ENCODE results near the gene CDKN1C. TPM values are rescaled to one million over a fixed set of nuclear protein-coding genes. Genes with fewer than 3 reads are reported as not detected.
A peak's percentile ranks its signal among the peaks of the same experiment; 100 is the strongest.

The CDKN1C gene
- total and polyA plus RNA-seq, 2 experiments from 2014 or later, result 470 to 526 TPM

DNA sequence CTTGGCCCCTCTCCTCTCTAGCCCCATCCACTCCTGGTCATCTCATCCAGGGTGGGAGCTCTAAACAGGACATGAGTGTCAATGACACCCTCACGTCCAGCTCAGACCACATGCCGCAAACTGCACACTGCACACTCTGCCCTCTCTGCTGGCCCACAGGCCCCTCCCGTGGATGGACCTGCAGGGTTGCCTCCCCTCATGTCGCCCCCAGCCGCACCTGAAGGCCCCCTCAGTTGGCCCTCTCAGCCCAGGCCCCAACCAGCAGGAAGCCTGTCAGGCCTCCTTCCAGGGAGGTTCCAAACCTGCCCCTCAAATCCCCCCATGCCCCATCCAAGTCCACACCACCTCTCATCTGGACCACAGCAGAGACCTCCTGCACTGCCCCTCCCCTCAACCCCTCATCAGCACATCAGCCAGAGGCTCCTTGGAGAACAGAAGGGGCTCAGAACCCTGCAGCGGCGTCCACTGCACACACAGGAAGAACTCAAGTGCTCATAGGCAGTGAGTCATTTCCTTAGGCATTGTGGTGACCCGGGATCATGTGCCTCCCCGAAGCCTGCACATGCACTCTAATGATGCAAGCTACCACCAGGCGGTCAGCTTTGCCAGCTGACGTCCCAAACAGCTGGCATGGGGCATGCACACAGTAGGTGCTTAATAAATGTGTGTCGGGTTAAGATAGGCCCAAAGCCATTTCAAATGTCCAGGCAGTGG is 12.9 kb upstream of the CDKN1C start:
- Histone ChIP-seq H3K36me3 (replicated peaks; ENCODE audit: insufficient read depth, low read depth) (no peaks in the 10 kb centered on the region), H4K20me1 (ENCODE audit: insufficient read depth, poor library complexity, severe bottlenecking) (no peaks in the 10 kb centered on the region), H3K4me1 (ENCODE audit: insufficient read depth) (peaks cover 12% of the 10 kb centered on the region), H3K27me3 (no peaks in the 10 kb centered on the region), H3K27ac (no peak overlapping the region), H3K9me2 (replicated peaks; ENCODE audit: insufficient read depth) (no peaks in the 10 kb centered on the region), H3K4me2 (no peak overlapping the region), H3K4me3 (no peak overlapping the region), H3K79me2 (no peaks in the 10 kb centered on the region), H2AFZ (no peak overlapping the region), H3K9me3 (ENCODE audit: low read depth) (no peaks in the 10 kb centered on the region)
- peak; percentile 46 for DNase-seq (ENCODE audit: low spot score)
- 73% methylated on average over 10 of the region's 12 CpGs for WGBS (ENCODE audit: low lambda C conversion rate, missing lambda C conversion rate)
- no peak for TF ChIP-seq EZH2phosphoT487 (IDR thresholded peaks at IDR 0.05; ENCODE audit: low read depth, severe bottlenecking, unreplicated experiment)
- no peak for TF ChIP-seq EZH2 (IDR thresholded peaks at IDR 0.05; ENCODE audit: borderline replicate concordance)
- TF ChIP-seq, protein P1, sequence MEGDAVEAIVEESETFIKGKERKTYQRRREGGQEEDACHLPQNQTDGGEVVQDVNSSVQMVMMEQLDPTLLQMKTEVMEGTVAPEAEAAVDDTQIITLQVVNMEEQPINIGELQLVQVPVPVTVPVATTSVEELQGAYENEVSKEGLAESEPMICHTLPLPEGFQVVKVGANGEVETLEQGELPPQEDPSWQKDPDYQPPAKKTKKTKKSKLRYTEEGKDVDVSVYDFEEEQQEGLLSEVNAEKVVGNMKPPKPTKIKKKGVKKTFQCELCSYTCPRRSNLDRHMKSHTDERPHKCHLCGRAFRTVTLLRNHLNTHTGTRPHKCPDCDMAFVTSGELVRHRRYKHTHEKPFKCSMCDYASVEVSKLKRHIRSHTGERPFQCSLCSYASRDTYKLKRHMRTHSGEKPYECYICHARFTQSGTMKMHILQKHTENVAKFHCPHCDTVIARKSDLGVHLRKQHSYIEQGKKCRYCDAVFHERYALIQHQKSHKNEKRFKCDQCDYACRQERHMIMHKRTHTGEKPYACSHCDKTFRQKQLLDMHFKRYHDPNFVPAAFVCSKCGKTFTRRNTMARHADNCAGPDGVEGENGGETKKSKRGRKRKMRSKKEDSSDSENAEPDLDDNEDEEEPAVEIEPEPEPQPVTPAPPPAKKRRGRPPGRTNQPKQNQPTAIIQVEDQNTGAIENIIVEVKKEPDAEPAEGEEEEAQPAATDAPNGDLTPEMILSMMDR (IDR thresholded peaks at IDR 0.05; ENCODE audit: poor library complexity), result no peak

DNA sequence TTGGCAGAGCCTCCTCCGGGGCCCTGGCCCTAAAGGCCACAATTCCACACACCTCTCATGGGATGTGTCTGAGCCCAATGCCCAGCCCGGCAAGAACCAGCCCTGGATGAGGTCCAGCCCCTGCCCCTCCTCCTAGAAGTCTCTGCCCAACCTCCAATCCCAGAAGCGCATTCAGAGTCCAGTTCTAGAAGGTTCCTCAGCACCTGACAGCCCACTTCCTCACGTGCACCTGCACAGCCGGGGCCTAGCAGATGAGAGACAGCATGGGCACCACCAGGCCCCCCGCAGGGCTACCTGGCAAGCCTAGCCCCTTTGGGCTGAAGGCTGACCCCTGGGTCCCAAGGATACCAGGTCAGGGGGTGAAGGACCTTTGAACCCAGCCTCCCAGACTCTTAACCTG is 11.5 kb upstream of the CDKN1C start:
- no peak overlapping the region for H3K27ac ChIP-seq
- no peak overlapping the region for H2AFZ ChIP-seq
- H3K9me2 ChIP-seq (replicated peaks; ENCODE audit: insufficient read depth), result no peaks in the 10 kb centered on the region
- no peaks in the 10 kb centered on the region for H3K79me2 ChIP-seq
- H3K4me2 ChIP-seq, result no peak overlapping the region
- no peak for DNase-seq (ENCODE audit: low spot score)
- H3K4me1 ChIP-seq (ENCODE audit: insufficient read depth), result peaks cover 13% of the 10 kb centered on the region
- no peaks in the 10 kb centered on the region for H3K36me3 ChIP-seq (replicated peaks; ENCODE audit: insufficient read depth, low read depth)
- TF ChIP-seq EZH2 (IDR thresholded peaks at IDR 0.05; ENCODE audit: borderline replicate concordance) (no peak), EZH2phosphoT487 (IDR thresholded peaks at IDR 0.05; ENCODE audit: low read depth, severe bottlenecking, unreplicated experiment) (no peak)
- TF ChIP-seq, protein P1 (IDR thresholded peaks at IDR 0.05; ENCODE audit: poor library complexity), result no peak
- no peaks in the 10 kb centered on the region for H3K9me3 ChIP-seq (ENCODE audit: low read depth)
- 96% methylated on average over 6 of the region's 6 CpGs for WGBS (ENCODE audit: low lambda C conversion rate, missing lambda C conversion rate)
- H3K27me3 ChIP-seq, result no peaks in the 10 kb centered on the region
- H3K4me3 ChIP-seq, result no peak overlapping the region
- no peaks in the 10 kb centered on the region for H4K20me1 ChIP-seq (ENCODE audit: insufficient read depth, poor library complexity, severe bottlenecking)

DNA sequence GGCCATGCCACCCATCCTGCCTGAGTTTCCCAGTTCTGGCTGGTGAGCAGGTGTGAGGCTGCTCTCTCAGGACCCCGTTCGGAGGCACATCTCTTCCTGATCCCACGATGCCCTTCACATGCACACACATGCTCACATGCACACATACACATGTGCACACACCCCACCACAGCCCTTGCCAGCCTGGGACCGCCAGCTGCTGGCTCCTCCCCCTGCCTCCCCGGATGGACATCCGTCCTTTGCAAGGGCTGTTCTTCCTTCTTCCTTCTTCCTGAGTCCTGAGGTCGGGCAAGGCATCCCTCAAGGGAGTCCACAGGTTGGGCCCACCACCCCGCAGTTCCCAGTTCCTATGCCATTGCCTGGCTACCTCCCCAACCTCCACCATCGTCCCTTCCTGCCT is 10.5 kb upstream of the CDKN1C start:
- DNase-seq (ENCODE audit: low spot score), result no peak
- no peaks in the 10 kb centered on the region for H4K20me1 ChIP-seq (ENCODE audit: insufficient read depth, poor library complexity, severe bottlenecking)
- H3K27ac ChIP-seq, result no peak overlapping the region
- WGBS (ENCODE audit: low lambda C conversion rate, missing lambda C conversion rate), result 91% methylated on average over 9 of the region's 9 CpGs
- peaks cover 17% of the 10 kb centered on the region for H3K4me1 ChIP-seq (ENCODE audit: insufficient read depth)
- no peak overlapping the region for H2AFZ ChIP-seq
- H3K9me2 ChIP-seq (replicated peaks; ENCODE audit: insufficient read depth), result no peaks in the 10 kb centered on the region
- no peaks in the 10 kb centered on the region for H3K27me3 ChIP-seq
- no peaks in the 10 kb centered on the region for H3K36me3 ChIP-seq (replicated peaks; ENCODE audit: insufficient read depth, low read depth)
- H3K4me2 ChIP-seq, result no peak overlapping the region
- H3K9me3 ChIP-seq (ENCODE audit: low read depth), result no peaks in the 10 kb centered on the region
- H3K4me3 ChIP-seq, result no peak overlapping the region
- TF ChIP-seq EZH2 (IDR thresholded peaks at IDR 0.05; ENCODE audit: borderline replicate concordance) (no peak), EZH2phosphoT487 (IDR thresholded peaks at IDR 0.05; ENCODE audit: low read depth, severe bottlenecking, unreplicated experiment) (no peak)
- TF ChIP-seq, protein P1 (IDR thresholded peaks at IDR 0.05; ENCODE audit: poor library complexity), result no peak
- no peaks in the 10 kb centered on the region for H3K79me2 ChIP-seq

Measured in hepatocyte (in vitro differentiated cells).